Tibial nerve (tissue), 3 donors: ENCODE data around the gene CAPZA2.

Source experiments
- POLR2A ChIP-seq, 2 donors: fragments of 450-650 bp; IDR thresholded peaks; one replicate each; pipeline ENCODE4 v1.6.1; 2017; ENCODE audit warnings: antibody characterized with exemption in 2 of 2, mild to moderate bottlenecking in 2 of 2, moderate library complexity in 2 of 2
- TF ChIP-seq, protein P1 (sequence below), 5 experiments: fragments of 200-600 bp in 3 of 5; fragments of 450-650 bp in 2 of 5; sonication (generic) in 3 of 5; IDR thresholded peaks; one replicate each; pipeline ENCODE4 v1.5.1; 2016 to 2019; ENCODE audit warnings: antibody characterized with exemption in 5 of 5, mild to moderate bottlenecking in 3 of 5, moderate library complexity in 2 of 5

DNA sequence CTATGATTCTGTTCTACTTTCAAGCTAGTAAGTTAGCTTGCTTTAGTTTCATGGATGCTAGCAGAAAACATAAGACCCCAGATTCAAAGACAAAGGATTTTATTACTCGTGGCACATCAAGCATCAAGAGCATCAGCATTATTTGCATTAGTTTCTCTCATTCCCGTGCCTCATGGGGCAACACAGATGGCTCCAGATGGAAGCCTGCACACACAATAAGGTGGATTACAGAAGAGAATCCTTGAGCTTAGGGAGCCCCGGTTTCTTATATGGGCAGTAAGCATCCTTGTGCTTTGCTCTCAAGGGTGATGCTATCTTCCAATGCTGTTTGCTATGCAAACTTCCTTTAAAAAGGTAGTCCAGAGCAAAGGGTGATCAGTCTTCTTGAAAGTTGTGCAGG lies 10.7 kb upstream of the CAPZA2 start:
- TF ChIP-seq, protein P1, sequence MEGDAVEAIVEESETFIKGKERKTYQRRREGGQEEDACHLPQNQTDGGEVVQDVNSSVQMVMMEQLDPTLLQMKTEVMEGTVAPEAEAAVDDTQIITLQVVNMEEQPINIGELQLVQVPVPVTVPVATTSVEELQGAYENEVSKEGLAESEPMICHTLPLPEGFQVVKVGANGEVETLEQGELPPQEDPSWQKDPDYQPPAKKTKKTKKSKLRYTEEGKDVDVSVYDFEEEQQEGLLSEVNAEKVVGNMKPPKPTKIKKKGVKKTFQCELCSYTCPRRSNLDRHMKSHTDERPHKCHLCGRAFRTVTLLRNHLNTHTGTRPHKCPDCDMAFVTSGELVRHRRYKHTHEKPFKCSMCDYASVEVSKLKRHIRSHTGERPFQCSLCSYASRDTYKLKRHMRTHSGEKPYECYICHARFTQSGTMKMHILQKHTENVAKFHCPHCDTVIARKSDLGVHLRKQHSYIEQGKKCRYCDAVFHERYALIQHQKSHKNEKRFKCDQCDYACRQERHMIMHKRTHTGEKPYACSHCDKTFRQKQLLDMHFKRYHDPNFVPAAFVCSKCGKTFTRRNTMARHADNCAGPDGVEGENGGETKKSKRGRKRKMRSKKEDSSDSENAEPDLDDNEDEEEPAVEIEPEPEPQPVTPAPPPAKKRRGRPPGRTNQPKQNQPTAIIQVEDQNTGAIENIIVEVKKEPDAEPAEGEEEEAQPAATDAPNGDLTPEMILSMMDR (IDR thresholded peaks at IDR 0.05) = no peak
- no peak for TF ChIP-seq POLR2A (IDR thresholded peaks at IDR 0.05)
